HG03439 (cell line): Measurements from ENCODE around the gene HCK.

ENCODE experiments used
- ATAC-seq: cut with Tn5 transposase; IDR thresholded peaks from one replicate; pipeline ENCODE4 v1.9.1; 2021; ENCODE audit warnings: mild to moderate bottlenecking, moderate library complexity; ENCODE audit not compliant: unreplicated experiment

HCK gene

GRCh38 chr20:32125506-32125905 is 73.5 kb downstream of the HCK start:
- no peak for ATAC-seq

- no peak for ATAC-seq
These were observed 74.9 kb downstream of the HCK start for GRCh38 chr20:32126919-32127318.

GRCh38 chr20:32127347-32127746 is 75.3 kb downstream of the HCK start:
- ATAC-seq: no peak

GRCh38 chr20:32128167-32128566 is 76.1 kb downstream of the HCK start:
- ATAC-seq: no peak

- no peak for ATAC-seq
These were observed 77.8 kb downstream of the HCK start for GRCh38 chr20:32129863-32130262.

GRCh38 chr20:32130352-32130751 is 78.3 kb downstream of the HCK start:
- no peak for ATAC-seq

GRCh38 chr20:32130965-32131364 is 78.9 kb downstream of the HCK start:
- no peak for ATAC-seq

GRCh38 chr20:32132911-32133549 is 81.0 kb downstream of the HCK start:
- no peak for ATAC-seq

- ATAC-seq: no peak
These were observed 82.0 kb downstream of the HCK start for GRCh38 chr20:32134026-32134425.

- no peak for ATAC-seq
These were observed 84.0 kb downstream of the HCK start for GRCh38 chr20:32135983-32136515.

GRCh38 chr20:32138921-32139320 is 86.9 kb downstream of the HCK start:
- ATAC-seq: no peak

GRCh38 chr20:32139947-32140346 is 87.9 kb downstream of the HCK start:
- no peak for ATAC-seq

- no peak for ATAC-seq
These were observed 88.6 kb downstream of the HCK start for GRCh38 chr20:32140603-32141002.

GRCh38 chr20:32141465-32141980 is 89.5 kb downstream of the HCK start:
- no peak for ATAC-seq

GRCh38 chr20:32142088-32142487 is 90.0 kb downstream of the HCK start:
- ATAC-seq: no peak

GRCh38 chr20:32142991-32143390 is 90.9 kb downstream of the HCK start:
- no peak for ATAC-seq

GRCh38 chr20:32144898-32145662 is 93.0 kb downstream of the HCK start:
- ATAC-seq: no peak

- ATAC-seq: no peak
These were observed 97.6 kb downstream of the HCK start for GRCh38 chr20:32149566-32150170.

- ATAC-seq: no peak
These were observed 98.3 kb downstream of the HCK start for GRCh38 chr20:32150291-32150848.
